Prostate gland (tissue), 2 donors: Measurements from ENCODE around the gene NAA40. TPM values are rescaled to one million over a fixed set of nuclear protein-coding genes. Genes with fewer than 3 reads are reported as not detected.
A peak's percentile ranks its signal among the peaks of the same experiment; 100 is the strongest.

Experiments
- DNase-seq: peaks from one replicate; pipeline ENCODE4 v3.0.0-alpha.2; 2019; ENCODE audit warnings: low spot score
- H3K27ac ChIP-seq, 2 donors: fragments of 200-600 bp; sonication (generic); 2 replicates each; pipeline ENCODE4 v1.5.1; 2017 to 2019
- H3K27me3 ChIP-seq: fragments of 200-600 bp; sonication (generic); replicated peaks from 2 replicates; pipeline ENCODE4 v1.5.1; 2019; ENCODE audit not compliant: insufficient read depth
- H3K36me3 ChIP-seq, 2 donors: fragments of 200-600 bp; sonication (generic); 1 replicate in 1 of 2; 2 replicates in 1 of 2; pipeline versions ENCODE4 v1.5.1 to v1.8.1; 2017 to 2019
- H3K4me1 ChIP-seq: fragments of 200-600 bp; sonication (generic); replicated peaks from 2 replicates; pipeline ENCODE4 v1.5.1; 2019
- H3K4me3 ChIP-seq, 2 donors: fragments of 200-600 bp; sonication (generic); 2 replicates each; pipeline ENCODE4 v1.5.1; 2017 to 2019
- H3K9me3 ChIP-seq: fragments of 200-600 bp; sonication (generic); 2 replicates; pipeline ENCODE4 v1.5.1; 2017
- POLR2A ChIP-seq: fragments of 450-650 bp; IDR thresholded peaks from one replicate; pipeline ENCODE4 v1.6.1; 2016; ENCODE audit warnings: antibody characterized with exemption, mild to moderate bottlenecking
- POLR2AphosphoS5 ChIP-seq: sonication (generic); formaldehyde crosslinking; IDR thresholded peaks from one replicate; pipeline ENCODE4 v1.6.1; 2017; ENCODE audit warnings: antibody characterized with exemption
- WGBS: methylation state at CpG from one replicate; pipeline ENCODE4 v1.1.5; 2018; 5-methylcytosine and 5-hydroxymethylcytosine counted together
- intact Hi-C: fragments of 100-400 bp; cut with DNase I; formaldehyde crosslinking; loops from one replicate; pipeline ENCODE4 v1.14.2; 2022
- total RNA-seq, 2 donors: library from RNA; depleted of rRNA; stranded (reverse); fragments of >200 nt; gene quantifications; one replicate each; pipeline ENCODE4 v1.1.0, GENCODE V29; 2016
- TF ChIP-seq, protein P1 (sequence below), 4 experiments: fragments of 200-600 bp in 2 of 4; fragments of 450-650 bp in 2 of 4; sonication (generic) in 2 of 4; IDR thresholded peaks; 1 replicate in 3 of 4; 2 replicates in 1 of 4; pipeline ENCODE4 v1.5.1; 2016 to 2019; ENCODE audit warnings: antibody characterized with exemption in 4 of 4, mild to moderate bottlenecking in 2 of 4, moderate library complexity in 2 of 4

Gene NAA40
- total RNA-seq, 2 donors from 2014 or later, result 23.3 to 24.7 TPM

GRCh38 chr11:63940786-63941185 is 2.0 kb downstream of the NAA40 start:
- Histone ChIP-seq H3K27ac (no peak overlapping the region), H3K9me3 (no peaks in the 10 kb centered on the region), H3K36me3 (no peaks in the 10 kb centered on the region), H3K27me3 (no peaks in the 10 kb centered on the region), H3K4me1 (no peaks in the 10 kb centered on the region), H3K4me3 (no peak overlapping the region)
- DNase-seq, result no peak
- TF ChIP-seq, protein P1, sequence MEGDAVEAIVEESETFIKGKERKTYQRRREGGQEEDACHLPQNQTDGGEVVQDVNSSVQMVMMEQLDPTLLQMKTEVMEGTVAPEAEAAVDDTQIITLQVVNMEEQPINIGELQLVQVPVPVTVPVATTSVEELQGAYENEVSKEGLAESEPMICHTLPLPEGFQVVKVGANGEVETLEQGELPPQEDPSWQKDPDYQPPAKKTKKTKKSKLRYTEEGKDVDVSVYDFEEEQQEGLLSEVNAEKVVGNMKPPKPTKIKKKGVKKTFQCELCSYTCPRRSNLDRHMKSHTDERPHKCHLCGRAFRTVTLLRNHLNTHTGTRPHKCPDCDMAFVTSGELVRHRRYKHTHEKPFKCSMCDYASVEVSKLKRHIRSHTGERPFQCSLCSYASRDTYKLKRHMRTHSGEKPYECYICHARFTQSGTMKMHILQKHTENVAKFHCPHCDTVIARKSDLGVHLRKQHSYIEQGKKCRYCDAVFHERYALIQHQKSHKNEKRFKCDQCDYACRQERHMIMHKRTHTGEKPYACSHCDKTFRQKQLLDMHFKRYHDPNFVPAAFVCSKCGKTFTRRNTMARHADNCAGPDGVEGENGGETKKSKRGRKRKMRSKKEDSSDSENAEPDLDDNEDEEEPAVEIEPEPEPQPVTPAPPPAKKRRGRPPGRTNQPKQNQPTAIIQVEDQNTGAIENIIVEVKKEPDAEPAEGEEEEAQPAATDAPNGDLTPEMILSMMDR (IDR thresholded peaks at IDR 0.05), result no peak
- TF ChIP-seq POLR2AphosphoS5 (no peak), POLR2A (no peak)
- 83% methylated on average over 6 of the region's 6 CpGs for WGBS
- intact Hi-C loops, result no loop called here

DNA sequence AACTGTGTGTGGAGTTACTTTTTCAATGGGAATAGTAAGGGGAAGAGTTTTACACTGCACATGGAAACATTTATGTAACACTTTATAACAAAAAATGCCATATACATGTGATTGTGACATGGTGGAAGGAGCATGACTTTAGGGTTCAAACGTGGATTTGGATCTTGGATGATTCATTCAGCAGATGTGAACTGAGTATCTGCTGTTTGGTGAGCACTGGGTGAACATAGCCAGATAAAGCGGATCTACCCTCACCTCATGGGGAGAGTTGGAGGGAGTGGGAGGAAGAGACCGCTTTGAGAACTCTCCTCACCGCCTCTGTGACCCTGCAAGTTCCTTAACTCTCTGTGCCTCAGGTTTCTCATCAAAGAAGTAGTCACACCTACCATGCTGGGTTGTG is 3.1 kb downstream of the NAA40 start:
- 86% methylated on average over 4 of the region's 4 CpGs for WGBS
- no peak for TF ChIP-seq POLR2AphosphoS5
- TF ChIP-seq, protein P1 (IDR thresholded peaks at IDR 0.05), result no peak
- intact Hi-C loops, result no loop called here
- H3K27me3 ChIP-seq, result no peaks in the 10 kb centered on the region
- H3K27ac ChIP-seq, result no peak overlapping the region
- no peak for DNase-seq
- H3K4me1 ChIP-seq, result no peaks in the 10 kb centered on the region
- no peaks in the 10 kb centered on the region for H3K9me3 ChIP-seq
- no peaks in the 10 kb centered on the region for H3K36me3 ChIP-seq
- H3K4me3 ChIP-seq, result no peak overlapping the region

- Histone ChIP-seq H3K4me3 (no peak overlapping the region), H3K9me3 (no peaks in the 10 kb centered on the region), H3K27ac (no peak overlapping the region), H3K4me1 (no peaks in the 10 kb centered on the region), H3K27me3 (no peaks in the 10 kb centered on the region), H3K36me3 (no peaks in the 10 kb centered on the region)
- no peak for DNase-seq
- WGBS, result 80% methylated on average over 3 of the region's 3 CpGs
- intact Hi-C loops, result no loop called here
- TF ChIP-seq POLR2AphosphoS5, result no peak
- TF ChIP-seq POLR2A, result no peak
- TF ChIP-seq, protein P1 (IDR thresholded peaks at IDR 0.05), result no peak
These were observed 4.0 kb downstream of the NAA40 start for GRCh38 chr11:63942803-63943202.

DNA sequence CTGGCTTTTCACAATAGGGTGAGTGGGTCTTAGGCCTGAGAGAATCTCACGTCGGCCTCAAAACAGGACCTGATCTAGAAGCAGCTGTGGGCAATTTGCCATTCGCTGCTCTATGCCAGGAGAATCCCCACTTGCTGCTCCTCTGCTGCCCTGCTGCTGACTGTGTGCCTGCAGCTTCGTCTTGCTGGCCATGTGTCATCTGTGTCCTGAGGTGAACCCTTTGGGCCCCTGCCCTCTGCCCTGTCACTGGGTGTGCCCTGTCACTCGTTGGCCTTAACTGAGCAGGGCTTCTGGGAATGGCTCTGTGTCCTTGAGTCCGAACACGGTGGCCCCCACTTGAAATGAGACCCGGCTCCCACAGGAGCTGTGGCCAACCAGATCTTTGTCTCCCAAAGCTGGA is 6.2 kb downstream of the NAA40 start:
- DNase-seq, result no peak
- Histone ChIP-seq H3K4me3 (no peak overlapping the region), H3K36me3 (no peaks in the 10 kb centered on the region), H3K9me3 (no peaks in the 10 kb centered on the region), H3K4me1 (no peaks in the 10 kb centered on the region), H3K27ac (peak overlapping the region; percentile 14 to 19), H3K27me3 (no peaks in the 10 kb centered on the region)
- 39% methylated on average over 8 of the region's 8 CpGs for WGBS
- intact Hi-C loops, result loop anchor here (1.0 to 2.0 kb wide), 2 partner anchors 108 to 176 kb away; partner anchors contain the start of gene ZFTA
- TF ChIP-seq, protein P1 (IDR thresholded peaks at IDR 0.05), result no peak
- TF ChIP-seq POLR2A (no peak), POLR2AphosphoS5 (no peak)

GRCh38 chr11:63945477-63946163 is 6.8 kb downstream of the NAA40 start:
- DNase-seq, result peak; percentile 85
- H3K27me3 ChIP-seq, result no peaks in the 10 kb centered on the region
- no peak overlapping the region for H3K4me3 ChIP-seq
- H3K4me1 ChIP-seq, result no peaks in the 10 kb centered on the region
- H3K36me3 ChIP-seq, result no peaks in the 10 kb centered on the region
- TF ChIP-seq, protein P1 (IDR thresholded peaks at IDR 0.05), result peak; percentile 50 to 96 (median 85)
- TF ChIP-seq POLR2AphosphoS5, result peak; percentile 71
- TF ChIP-seq POLR2A, result no peak
- peak overlapping the region; percentile 14 to 19 for H3K27ac ChIP-seq
- 23% methylated on average over 14 of the region's 14 CpGs for WGBS
- H3K9me3 ChIP-seq, result no peaks in the 10 kb centered on the region
- intact Hi-C loops, result loop anchor here (1.0 to 2.0 kb wide), 2 partner anchors 108 to 177 kb away; partner anchors contain the start of gene ZFTA
